GM12875 (cell line): ENCODE measurements around the gene NAA10.

ENCODE experiments used
- H3K4me3 ChIP-seq: one replicate; pipeline ENCODE4 v1.5.1; 2011; ENCODE audit warnings: low read depth, low read length, control low read depth
- CTCF ChIP-seq: IDR thresholded peaks from 2 replicates; pipeline ENCODE4 v1.5.1; 2011; ENCODE audit warnings: low read depth, mild to moderate bottlenecking, control low read depth, inconsistent platforms, low read length, moderate library complexity, borderline replicate concordance; ENCODE audit not compliant: insufficient read depth

Gene NAA10

DNA sequence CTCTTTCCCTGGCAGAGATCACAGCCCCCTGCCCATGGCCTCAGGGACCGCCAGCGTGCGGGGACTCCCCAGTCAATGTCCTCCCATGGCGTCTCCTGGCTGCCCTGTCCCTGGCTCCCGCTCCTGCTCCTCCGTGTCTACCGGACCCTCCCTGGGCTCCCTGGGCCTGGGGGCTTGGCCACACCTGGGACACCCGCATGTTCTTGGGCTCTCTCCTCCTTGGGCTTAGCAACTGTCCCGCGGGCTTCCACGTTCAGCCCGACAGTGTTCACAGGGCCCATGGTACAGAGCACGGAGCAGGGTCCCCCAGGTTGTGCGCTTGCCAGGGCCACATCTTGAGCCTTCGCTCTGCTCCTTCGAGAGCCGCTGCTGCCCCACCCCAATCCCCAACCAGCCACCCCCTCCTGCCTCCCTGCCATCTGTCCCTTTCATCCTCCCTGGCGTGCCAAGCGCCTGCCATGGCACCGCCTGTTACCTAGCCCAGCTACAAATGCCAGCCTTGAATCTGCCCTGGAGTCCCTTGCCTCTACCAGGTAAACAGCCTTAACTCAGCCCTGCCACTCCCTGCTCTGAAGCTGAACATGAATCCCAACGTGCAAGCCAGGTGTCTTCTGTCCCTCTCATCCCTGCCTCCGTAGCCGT is 26.5 kb downstream of the NAA10 start:
- H3K4me3 ChIP-seq: no peak overlapping the region
- no peak for TF ChIP-seq CTCF

DNA sequence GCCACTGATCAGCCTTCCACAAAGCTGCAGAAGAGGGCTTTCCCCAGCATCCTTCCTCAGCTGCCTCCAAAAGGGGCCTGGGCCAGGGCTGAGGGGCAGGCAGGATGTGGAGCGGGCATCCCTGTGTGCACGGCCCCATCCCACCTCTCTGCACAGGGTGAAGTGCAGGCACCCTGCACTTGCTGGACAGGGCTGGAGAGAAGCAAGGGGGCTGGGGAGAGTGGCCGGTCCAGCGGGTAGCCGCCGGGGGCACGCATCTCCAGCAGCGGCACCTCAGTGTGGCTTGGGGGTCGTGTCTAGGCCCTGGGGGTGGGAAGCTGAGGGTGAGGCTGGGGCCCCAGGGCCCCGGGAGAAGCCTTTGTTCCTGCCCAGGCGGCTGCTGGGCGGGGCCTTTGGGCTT is 27.4 kb downstream of the NAA10 start:
- TF ChIP-seq CTCF: no peak
- H3K4me3 ChIP-seq: no peak overlapping the region

DNA sequence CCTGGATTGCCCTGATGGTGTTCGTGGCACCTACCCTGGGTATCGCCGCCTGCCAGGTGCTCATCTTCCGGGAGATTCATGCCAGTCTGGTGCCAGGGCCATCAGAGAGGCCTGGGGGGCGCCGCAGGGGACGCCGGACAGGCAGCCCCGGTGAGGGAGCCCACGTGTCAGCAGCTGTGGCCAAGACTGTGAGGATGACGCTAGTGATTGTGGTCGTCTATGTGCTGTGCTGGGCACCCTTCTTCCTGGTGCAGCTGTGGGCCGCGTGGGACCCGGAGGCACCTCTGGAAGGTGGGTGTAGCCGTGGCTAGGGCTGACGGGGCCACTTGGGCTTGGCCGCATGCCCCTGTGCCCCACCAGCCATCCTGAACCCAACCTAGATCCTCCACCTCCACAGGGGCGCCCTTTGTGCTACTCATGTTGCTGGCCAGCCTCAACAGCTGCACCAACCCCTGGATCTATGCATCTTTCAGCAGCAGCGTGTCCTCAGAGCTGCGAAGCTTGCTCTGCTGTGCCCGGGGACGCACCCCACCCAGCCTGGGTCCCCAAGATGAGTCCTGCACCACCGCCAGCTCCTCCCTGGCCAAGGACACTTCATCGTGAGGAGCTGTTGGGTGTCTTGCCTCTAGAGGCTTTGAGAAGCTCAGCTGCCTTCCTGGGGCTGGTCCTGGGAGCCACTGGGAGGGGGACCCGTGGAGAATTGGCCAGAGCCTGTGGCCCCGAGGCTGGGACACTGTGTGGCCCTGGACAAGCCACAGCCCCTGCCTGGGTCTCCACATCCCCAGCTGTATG is 28.5 kb downstream of the NAA10 start:
- H3K4me3 ChIP-seq: no peak overlapping the region
- TF ChIP-seq CTCF: no peak

- H3K4me3 ChIP-seq: no peak overlapping the region
- TF ChIP-seq CTCF: no peak
Measured at GRCh38 chrX:153905481-153906095, 29.2 kb downstream of the NAA10 start.

- TF ChIP-seq CTCF: no peak
- no peak within 1 kb of the TSS for H3K4me3 ChIP-seq
Measured at GRCh38 chrX:153903991-153904957, 30.6 kb downstream of the NAA10 start, which contains the start of gene AVPR2. TSS of gene AVPR2 (plus strand) at chrX:153904673. CDS start at chrX:153905146, 473 bp downstream.

GRCh38 chrX:153903238-153903980 is 31.4 kb downstream of the NAA10 start:
- H3K4me3 ChIP-seq: no peak overlapping the region
- TF ChIP-seq CTCF: no peak
